Measurements from ENCODE around the gene SPC25. TPM values are rescaled to one million over a fixed set of nuclear protein-coding genes. Genes with fewer than 3 reads are reported as not detected.
"Not testable (repeated sequence)": the region's sequence is repeated elsewhere in the genome, so short reads cannot be mapped to it uniquely, and the experiment has no call there.

SPC25 gene
- total and polyA plus RNA-seq, 9 donors, result 0.34 to 2.4 (median 0.84) TPM

GRCh38 chr2:168892327-168892726 lies 2.1 kb upstream of the SPC25 start:
- intact Hi-C loops (cut with DNase I), result no loop called here
- no peaks in the 10 kb centered on the region for H3K27me3 ChIP-seq
- no peak for TF ChIP-seq CTCF (IDR thresholded peaks at IDR 0.05)
- no peak for TF ChIP-seq EP300 (IDR thresholded peaks at IDR 0.05)
- no peak for TF ChIP-seq POLR2A (IDR thresholded peaks at IDR 0.05)
- no peaks in the 10 kb centered on the region for H3K9me3 ChIP-seq
- DNase-seq, result no peak
- H3K4me3 ChIP-seq, result no peak overlapping the region
- no peak overlapping the region for H3K27ac ChIP-seq
- WGBS, 3 donors, result 60 to 86% (median 83%) methylated on average over 3 of the region's 3 CpGs
- no peaks in the 10 kb centered on the region for H3K36me3 ChIP-seq
- no peaks in the 10 kb centered on the region for H3K4me1 ChIP-seq (ENCODE audit: insufficient read depth)

GRCh38 chr2:168889635-168890005 lies 610 bp downstream of the SPC25 start:
- no peaks in the 10 kb centered on the region for H3K9me3 ChIP-seq
- H3K4me1 ChIP-seq (ENCODE audit: insufficient read depth), result no peaks in the 10 kb centered on the region
- no peak overlapping the region for H3K27ac ChIP-seq
- H3K4me3 ChIP-seq, result no peak overlapping the region
- no peak for DNase-seq
- no peaks in the 10 kb centered on the region for H3K36me3 ChIP-seq
- no peaks in the 10 kb centered on the region for H3K27me3 ChIP-seq
- intact Hi-C loops (cut with DNase I), result no loop called here
- 18 to 31% (median 23%) methylated on average over 3 of the region's 3 CpGs for WGBS, 3 donors
- TF ChIP-seq CTCF (IDR thresholded peaks at IDR 0.05), result no peak
- no peak for TF ChIP-seq EP300 (IDR thresholded peaks at IDR 0.05)
- no peak for TF ChIP-seq POLR2A (IDR thresholded peaks at IDR 0.05)

- TF ChIP-seq EP300 (IDR thresholded peaks at IDR 0.05) (no peak), POLR2A (IDR thresholded peaks at IDR 0.05) (no peak), CTCF (IDR thresholded peaks at IDR 0.05) (no peak)
- Histone ChIP-seq H3K4me3 (no peak overlapping the region), H3K27me3 (no peaks in the 10 kb centered on the region), H3K27ac (no peak overlapping the region), H3K36me3 (no peaks in the 10 kb centered on the region), H3K4me1 (ENCODE audit: insufficient read depth) (no peaks in the 10 kb centered on the region), H3K9me3 (no peaks in the 10 kb centered on the region)
- intact Hi-C loops (cut with DNase I), result no loop called here
- no peak for DNase-seq
- WGBS, 3 donors, result 95 to 100% (median 99%) methylated on average over 1 of the region's 1 CpG
These were observed 5.3 kb downstream of the SPC25 start for GRCh38 chr2:168884975-168885374.

GRCh38 chr2:168882163-168882562 lies 8.1 kb downstream of the SPC25 start:
- H3K4me3 ChIP-seq; H3K9me3 ChIP-seq; H3K36me3 ChIP-seq; H3K27me3 ChIP-seq; H3K4me1 ChIP-seq (ENCODE audit: insufficient read depth); intact Hi-C loops (cut with DNase I); DNase-seq; H3K27ac ChIP-seq: not testable (repeated sequence)
- 97 to 98% (median 98%) methylated on average over 12 of the region's 12 CpGs for WGBS, 3 donors

GRCh38 chr2:168874368-168875054 lies 15.7 kb downstream of the SPC25 start:
- Histone ChIP-seq H3K36me3 (no peaks in the 10 kb centered on the region), H3K9me3 (no peaks in the 10 kb centered on the region), H3K4me3 (no peak overlapping the region), H3K4me1 (ENCODE audit: insufficient read depth) (no peaks in the 10 kb centered on the region), H3K27ac (no peak overlapping the region), H3K27me3 (no peaks in the 10 kb centered on the region)
- DNase-seq, result no peak
- no peak for TF ChIP-seq EP300 (IDR thresholded peaks at IDR 0.05)
- no peak for TF ChIP-seq CTCF (IDR thresholded peaks at IDR 0.05)
- no peak for TF ChIP-seq POLR2A (IDR thresholded peaks at IDR 0.05)
- WGBS, 3 donors, result 93 to 95% (median 94%) methylated on average over 6 of the region's 6 CpGs
- intact Hi-C loops (cut with DNase I), result no loop called here

GRCh38 chr2:168870824-168871223 lies 19.4 kb downstream of the SPC25 start:
- H3K27me3 ChIP-seq; H3K9me3 ChIP-seq; intact Hi-C loops (cut with DNase I); H3K27ac ChIP-seq; H3K36me3 ChIP-seq; H3K4me1 ChIP-seq (ENCODE audit: insufficient read depth); H3K4me3 ChIP-seq; DNase-seq: not testable (repeated sequence)
- WGBS, 3 donors, result 96 to 98% (median 96%) methylated on average over 4 of the region's 4 CpGs

- H3K4me3 ChIP-seq; H3K4me1 ChIP-seq (ENCODE audit: insufficient read depth); H3K27me3 ChIP-seq; H3K36me3 ChIP-seq; H3K9me3 ChIP-seq; DNase-seq; H3K27ac ChIP-seq; intact Hi-C loops (cut with DNase I): not testable (repeated sequence)
- WGBS, 3 donors, result 100% methylated on average over 1 of the region's 1 CpG
These were observed 19.9 kb downstream of the SPC25 start for GRCh38 chr2:168870369-168870768.

- H3K9me3 ChIP-seq; H3K27me3 ChIP-seq; H3K36me3 ChIP-seq; H3K27ac ChIP-seq; H3K4me1 ChIP-seq (ENCODE audit: insufficient read depth); intact Hi-C loops (cut with DNase I); DNase-seq; H3K4me3 ChIP-seq: not testable (repeated sequence)
- WGBS, 3 donors, result 97 to 100% (median 97%) methylated on average over 1 of the region's 1 CpG
These were observed 23.1 kb downstream of the SPC25 start for GRCh38 chr2:168867164-168867563.

All from ovary (tissue), 9 donors.